ENCODE measurements around the gene ALDH1L1. TPM values are rescaled to one million over a fixed set of nuclear protein-coding genes. Genes with fewer than 3 reads are reported as not detected.

The ALDH1L1 gene
- total and polyA plus RNA-seq, 2 experiments from 2014 or later = 1.0 to 1.3 TPM

DNA sequence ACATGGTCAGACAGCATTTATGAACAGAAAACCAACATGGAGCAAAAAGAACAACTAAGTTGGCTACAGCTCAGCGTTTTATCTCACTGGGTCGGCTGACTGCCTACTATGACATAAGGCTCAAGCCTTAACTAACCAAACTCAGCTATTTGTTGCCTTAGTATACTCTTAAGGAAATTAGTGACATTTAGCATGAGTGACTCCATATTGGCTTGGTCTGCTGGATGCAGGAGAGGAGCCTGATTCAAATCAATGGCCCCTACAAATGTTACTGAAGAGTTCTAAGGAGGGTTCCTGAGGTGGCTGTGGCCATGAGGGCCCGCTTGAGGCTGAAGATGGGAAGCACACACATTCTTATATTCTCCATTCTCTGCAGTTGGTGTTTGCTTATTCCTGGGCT, 20.1 kb upstream of the ALDH1L1 start (continued):
- TF ChIP-seq, protein P1, sequence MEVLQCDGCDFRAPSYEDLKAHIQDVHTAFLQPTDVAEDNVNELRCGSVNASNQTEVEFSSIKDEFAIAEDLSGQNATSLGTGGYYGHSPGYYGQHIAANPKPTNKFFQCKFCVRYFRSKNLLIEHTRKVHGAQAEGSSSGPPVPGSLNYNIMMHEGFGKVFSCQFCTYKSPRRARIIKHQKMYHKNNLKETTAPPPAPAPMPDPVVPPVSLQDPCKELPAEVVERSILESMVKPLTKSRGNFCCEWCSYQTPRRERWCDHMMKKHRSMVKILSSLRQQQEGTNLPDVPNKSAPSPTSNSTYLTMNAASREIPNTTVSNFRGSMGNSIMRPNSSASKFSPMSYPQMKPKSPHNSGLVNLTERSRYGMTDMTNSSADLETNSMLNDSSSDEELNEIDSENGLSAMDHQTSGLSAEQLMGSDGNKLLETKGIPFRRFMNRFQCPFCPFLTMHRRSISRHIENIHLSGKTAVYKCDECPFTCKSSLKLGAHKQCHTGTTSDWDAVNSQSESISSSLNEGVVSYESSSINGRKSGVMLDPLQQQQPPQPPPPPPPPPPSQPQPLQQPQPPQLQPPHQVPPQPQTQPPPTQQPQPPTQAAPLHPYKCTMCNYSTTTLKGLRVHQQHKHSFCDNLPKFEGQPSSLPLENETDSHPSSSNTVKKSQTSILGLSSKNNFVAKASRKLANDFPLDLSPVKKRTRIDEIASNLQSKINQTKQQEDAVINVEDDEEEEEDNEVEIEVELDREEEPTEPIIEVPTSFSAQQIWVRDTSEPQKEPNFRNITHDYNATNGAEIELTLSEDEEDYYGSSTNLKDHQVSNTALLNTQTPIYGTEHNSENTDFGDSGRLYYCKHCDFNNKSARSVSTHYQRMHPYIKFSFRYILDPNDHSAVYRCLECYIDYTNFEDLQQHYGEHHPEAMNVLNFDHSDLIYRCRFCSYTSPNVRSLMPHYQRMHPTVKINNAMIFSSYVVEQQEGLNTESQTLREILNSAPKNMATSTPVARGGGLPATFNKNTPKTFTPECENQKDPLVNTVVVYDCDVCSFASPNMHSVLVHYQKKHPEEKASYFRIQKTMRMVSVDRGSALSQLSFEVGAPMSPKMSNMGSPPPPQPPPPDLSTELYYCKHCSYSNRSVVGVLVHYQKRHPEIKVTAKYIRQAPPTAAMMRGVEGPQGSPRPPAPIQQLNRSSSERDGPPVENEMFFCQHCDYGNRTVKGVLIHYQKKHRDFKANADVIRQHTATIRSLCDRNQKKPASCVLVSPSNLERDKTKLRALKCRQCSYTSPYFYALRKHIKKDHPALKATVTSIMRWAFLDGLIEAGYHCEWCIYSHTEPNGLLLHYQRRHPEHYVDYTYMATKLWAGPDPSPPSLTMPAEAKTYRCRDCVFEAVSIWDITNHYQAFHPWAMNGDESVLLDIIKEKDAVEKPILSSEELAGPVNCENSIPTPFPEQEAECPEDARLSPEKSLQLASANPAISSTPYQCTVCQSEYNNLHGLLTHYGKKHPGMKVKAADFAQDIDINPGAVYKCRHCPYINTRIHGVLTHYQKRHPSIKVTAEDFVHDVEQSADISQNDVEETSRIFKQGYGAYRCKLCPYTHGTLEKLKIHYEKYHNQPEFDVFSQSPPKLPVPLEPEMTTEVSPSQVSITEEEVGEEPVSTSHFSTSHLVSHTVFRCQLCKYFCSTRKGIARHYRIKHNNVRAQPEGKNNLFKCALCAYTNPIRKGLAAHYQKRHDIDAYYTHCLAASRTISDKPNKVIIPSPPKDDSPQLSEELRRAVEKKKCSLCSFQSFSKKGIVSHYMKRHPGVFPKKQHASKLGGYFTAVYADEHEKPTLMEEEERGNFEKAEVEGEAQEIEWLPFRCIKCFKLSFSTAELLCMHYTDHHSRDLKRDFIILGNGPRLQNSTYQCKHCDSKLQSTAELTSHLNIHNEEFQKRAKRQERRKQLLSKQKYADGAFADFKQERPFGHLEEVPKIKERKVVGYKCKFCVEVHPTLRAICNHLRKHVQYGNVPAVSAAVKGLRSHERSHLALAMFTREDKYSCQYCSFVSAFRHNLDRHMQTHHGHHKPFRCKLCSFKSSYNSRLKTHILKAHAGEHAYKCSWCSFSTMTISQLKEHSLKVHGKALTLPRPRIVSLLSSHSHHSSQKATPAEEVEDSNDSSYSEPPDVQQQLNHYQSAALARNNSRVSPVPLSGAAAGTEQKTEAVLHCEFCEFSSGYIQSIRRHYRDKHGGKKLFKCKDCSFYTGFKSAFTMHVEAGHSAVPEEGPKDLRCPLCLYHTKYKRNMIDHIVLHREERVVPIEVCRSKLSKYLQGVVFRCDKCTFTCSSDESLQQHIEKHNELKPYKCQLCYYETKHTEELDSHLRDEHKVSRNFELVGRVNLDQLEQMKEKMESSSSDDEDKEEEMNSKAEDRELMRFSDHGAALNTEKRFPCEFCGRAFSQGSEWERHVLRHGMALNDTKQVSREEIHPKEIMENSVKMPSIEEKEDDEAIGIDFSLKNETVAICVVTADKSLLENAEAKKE (CRISPR knock-in tag; IDR thresholded peaks at IDR 0.05) = no peak

DNA sequence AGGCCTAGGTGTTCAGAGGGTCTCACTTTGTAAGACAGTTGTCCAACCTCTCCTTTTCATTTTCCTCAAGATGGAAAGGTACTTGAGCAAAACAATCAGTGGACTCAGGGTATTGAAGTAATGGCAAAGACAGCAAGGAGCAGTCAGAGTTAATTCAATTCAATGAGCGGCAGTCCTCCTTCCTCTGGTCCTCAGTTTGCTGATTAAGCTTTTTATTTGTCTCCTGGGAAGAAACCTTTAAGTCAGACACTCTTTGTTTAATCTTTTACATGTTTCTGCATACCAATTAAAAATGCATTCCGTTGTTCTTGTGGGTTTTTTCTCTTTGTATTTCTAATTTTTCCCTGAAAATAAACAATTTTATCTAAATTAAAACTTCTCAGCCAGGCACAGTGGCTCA, 18.9 kb upstream of the ALDH1L1 start:
- Mint-ChIP-seq H3K4me1 (peaks cover 13% of the 10 kb centered on the region), H3K27me3 (ENCODE audit: insufficient read depth, low read depth, poor library complexity) (no peaks in the 10 kb centered on the region), H3K36me3 (ENCODE audit: low read depth) (peaks cover 27% of the 10 kb centered on the region), H3K27ac (no peak overlapping the region), H3K9me3 (peaks cover 43% of the 10 kb centered on the region), H3K4me3 (no peak overlapping the region)
- Histone ChIP-seq H4K20me1 (replicated peaks; ENCODE audit: insufficient read depth) (no peaks in the 10 kb centered on the region), H3K4me3 (no peak overlapping the region), H2AFZ (no peak overlapping the region), H3K4me2 (no peak overlapping the region), H3K27ac (ENCODE audit: low read depth) (no peak overlapping the region), H3K9me2 (ENCODE audit: insufficient read depth) (peaks cover 5% of the 10 kb centered on the region; the same call in 1 of the 2 replicates), H3K4me1 (ENCODE audit: insufficient read depth) (no peaks in the 10 kb centered on the region; the same call in 1 of the 2 replicates), H3F3A (replicated peaks; ENCODE audit: low read depth) (no peaks in the 10 kb centered on the region), H3K36me3 (ENCODE audit: insufficient read depth) (peaks cover 16% of the 10 kb centered on the region), H3K79me2 (replicated peaks; ENCODE audit: insufficient read depth) (no peaks in the 10 kb centered on the region), H3K27me3 (ENCODE audit: insufficient read depth) (no peaks in the 10 kb centered on the region)
- no peak for DNase-seq (ENCODE audit: low spot score)
- no peak for ATAC-seq
- TF ChIP-seq EZH2 (IDR thresholded peaks at IDR 0.05; ENCODE audit: low read depth, unreplicated experiment) (no peak), NANOG (IDR thresholded peaks at IDR 0.05; ENCODE audit: borderline replicate concordance) (no peak), CREB1 (CRISPR knock-in tag; IDR thresholded peaks at IDR 0.05; ENCODE audit: low read depth) (no peak)
- TF ChIP-seq, protein P2, sequence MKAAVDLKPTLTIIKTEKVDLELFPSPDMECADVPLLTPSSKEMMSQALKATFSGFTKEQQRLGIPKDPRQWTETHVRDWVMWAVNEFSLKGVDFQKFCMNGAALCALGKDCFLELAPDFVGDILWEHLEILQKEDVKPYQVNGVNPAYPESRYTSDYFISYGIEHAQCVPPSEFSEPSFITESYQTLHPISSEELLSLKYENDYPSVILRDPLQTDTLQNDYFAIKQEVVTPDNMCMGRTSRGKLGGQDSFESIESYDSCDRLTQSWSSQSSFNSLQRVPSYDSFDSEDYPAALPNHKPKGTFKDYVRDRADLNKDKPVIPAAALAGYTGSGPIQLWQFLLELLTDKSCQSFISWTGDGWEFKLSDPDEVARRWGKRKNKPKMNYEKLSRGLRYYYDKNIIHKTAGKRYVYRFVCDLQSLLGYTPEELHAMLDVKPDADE (IDR thresholded peaks at IDR 0.05) = no peak
- TF ChIP-seq, protein P1 (CRISPR knock-in tag; IDR thresholded peaks at IDR 0.05) = no peak
